ENCODE results near the gene NAGA. TPM values are rescaled to one million over a fixed set of nuclear protein-coding genes. Genes with fewer than 3 reads are reported as not detected.

NAGA gene
- total RNA-seq, 4 donors from 2014 or later, result 14.9 to 24.8 (median 19.9) TPM

DNA sequence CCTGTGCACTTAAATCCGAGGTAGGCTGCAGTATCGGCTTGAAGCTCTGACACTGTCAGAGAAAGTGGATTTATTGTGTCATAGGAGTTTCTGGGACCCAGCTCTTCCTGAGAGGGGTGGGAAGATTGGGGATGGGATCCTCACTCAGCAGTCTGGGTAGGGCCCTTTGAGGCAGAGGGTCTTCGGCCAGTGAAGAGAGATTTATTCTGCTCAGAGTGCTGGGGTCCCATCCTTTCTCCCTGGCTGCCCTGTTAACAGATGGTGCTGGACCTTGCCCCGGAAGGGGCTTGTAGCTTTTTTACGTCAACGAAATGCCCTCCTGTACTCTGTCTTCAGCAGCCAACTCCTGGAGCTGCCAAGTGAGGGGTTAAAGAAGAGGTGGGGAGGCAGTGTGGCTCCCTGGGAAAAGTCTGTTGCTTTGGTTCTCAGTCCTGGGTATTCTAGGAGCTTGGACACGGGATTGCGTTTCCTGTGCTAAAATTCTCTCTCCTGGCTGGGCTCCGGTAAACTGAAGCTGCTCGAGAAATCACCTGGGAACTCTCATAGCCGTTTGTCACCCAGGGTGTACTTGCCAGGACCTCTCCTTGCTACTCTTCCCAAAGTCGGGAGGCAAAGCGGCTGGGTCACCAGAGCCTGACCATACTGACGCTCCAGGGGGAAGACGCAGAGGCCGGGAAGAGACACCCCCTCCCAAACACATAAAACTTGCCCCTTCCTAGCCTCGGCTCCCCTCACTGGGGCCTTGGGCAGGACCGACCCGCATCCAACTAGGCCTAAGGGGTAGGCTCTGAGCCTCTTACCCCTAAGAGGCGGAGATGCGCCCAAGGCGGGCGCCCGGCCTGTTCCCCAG lies 8.1 kb upstream of the NAGA start:
- 39 to 59% methylated on average over 8 to 15 of the region's 24 CpGs for WGBS, 2 donors
- H3K27ac ChIP-seq, result peak overlapping the region; percentile 98 to 100 (median 100)
- TF ChIP-seq POLR2A (IDR thresholded peaks at IDR 0.05), result no peak
- TF ChIP-seq, protein P1, sequence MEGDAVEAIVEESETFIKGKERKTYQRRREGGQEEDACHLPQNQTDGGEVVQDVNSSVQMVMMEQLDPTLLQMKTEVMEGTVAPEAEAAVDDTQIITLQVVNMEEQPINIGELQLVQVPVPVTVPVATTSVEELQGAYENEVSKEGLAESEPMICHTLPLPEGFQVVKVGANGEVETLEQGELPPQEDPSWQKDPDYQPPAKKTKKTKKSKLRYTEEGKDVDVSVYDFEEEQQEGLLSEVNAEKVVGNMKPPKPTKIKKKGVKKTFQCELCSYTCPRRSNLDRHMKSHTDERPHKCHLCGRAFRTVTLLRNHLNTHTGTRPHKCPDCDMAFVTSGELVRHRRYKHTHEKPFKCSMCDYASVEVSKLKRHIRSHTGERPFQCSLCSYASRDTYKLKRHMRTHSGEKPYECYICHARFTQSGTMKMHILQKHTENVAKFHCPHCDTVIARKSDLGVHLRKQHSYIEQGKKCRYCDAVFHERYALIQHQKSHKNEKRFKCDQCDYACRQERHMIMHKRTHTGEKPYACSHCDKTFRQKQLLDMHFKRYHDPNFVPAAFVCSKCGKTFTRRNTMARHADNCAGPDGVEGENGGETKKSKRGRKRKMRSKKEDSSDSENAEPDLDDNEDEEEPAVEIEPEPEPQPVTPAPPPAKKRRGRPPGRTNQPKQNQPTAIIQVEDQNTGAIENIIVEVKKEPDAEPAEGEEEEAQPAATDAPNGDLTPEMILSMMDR (IDR thresholded peaks at IDR 0.05), result no peak
- no peaks in the 10 kb centered on the region for H3K27me3 ChIP-seq
- no peaks in the 10 kb centered on the region for H3K9me3 ChIP-seq
- H3K4me3 ChIP-seq, result peak overlapping the region; percentile 62 to 89 (median 75)
- intact Hi-C loops (cut with DNase I), result no loop called here
- peaks cover 5 to 45% (median 15%) of the 10 kb centered on the region in 3 donors for H3K36me3 ChIP-seq
- no peak for DNase-seq
- H3K4me1 ChIP-seq, result peaks cover 30 to 78% (median 34%) of the 10 kb centered on the region in 3 donors

DNA sequence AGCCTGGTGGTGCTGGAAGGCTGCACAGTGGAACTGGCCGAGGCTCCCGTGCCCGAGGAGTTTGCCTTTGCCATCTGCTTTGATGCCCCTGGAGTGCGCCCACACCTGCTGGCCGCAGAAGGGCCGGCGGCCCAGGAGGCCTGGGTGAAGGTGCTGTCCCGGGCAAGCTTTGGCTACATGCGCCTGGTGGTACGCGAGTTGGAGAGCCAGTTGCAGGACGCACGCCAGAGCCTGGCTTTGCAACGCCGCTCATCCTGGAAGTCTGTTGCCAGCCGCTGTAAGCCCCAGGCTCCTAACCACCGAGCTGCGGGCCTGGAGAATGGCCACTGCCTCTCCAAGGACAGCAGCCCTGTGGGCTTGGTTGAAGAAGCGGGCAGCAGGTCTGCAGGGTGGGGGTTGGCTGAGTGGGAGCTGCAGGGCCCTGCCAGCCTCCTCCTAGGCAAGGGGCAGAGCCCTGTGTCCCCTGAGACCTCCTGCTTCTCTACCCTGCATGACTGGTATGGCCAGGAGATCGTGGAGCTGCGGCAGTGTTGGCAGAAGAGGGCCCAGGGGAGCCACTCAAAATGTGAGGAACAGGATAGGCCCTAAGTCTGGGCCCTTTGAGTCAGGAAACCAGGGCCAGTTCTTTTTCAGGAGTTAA lies 7.0 kb upstream of the NAGA start:
- no peak for TF ChIP-seq POLR2A (IDR thresholded peaks at IDR 0.05)
- TF ChIP-seq, protein P1 (IDR thresholded peaks at IDR 0.05), result no peak
- Histone ChIP-seq H3K4me3 (no peak overlapping the region), H3K27ac (peak overlapping the region; percentile 98 to 100 (median 100)), H3K9me3 (no peaks in the 10 kb centered on the region), H3K4me1 (peaks cover 34 to 76% (median 37%) of the 10 kb centered on the region in 3 donors), H3K36me3 (peaks cover 3 to 34% (median 7%) of the 10 kb centered on the region in 3 donors), H3K27me3 (no peaks in the 10 kb centered on the region)
- intact Hi-C loops (cut with DNase I), result no loop called here
- DNase-seq, result no peak
- 75 to 94% methylated on average over 2 to 12 of the region's 21 CpGs for WGBS, 2 donors

DNA sequence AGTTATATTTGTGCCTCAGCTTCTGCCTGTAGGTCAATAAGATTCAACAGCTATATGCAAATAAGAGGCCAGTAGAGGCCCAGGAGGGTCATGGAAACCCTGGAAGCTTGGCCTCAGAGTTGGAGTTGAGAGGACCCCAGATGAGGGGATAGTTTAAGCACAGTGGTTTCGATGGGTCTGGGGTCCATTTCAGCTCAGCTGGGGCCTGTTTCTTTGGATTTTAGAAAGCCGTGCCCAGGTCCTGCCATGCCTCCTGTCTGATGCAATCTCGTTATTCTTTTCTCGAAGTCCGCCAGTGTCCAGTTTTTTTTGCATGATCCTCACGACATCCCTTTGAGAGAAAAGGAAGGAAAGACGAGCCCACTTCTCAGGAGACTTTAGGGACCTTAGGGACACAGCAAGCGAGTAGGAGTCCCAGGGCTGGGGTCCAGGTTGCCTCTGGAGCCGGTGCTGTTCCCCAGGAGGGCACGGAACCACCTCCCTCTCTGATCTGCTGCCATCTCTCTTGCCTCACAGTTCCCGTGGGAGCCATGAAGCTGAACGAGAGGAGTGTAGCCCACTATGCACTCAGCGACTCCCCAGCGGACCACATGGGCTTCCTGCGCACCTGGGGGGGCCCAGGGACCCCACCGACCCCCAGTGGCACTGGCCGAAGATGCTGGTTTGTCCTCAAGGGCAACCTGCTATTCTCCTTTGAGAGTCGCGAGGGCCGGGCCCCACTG lies 6.3 kb upstream of the NAGA start:
- intact Hi-C loops (cut with DNase I), result no loop called here
- peak overlapping the region in 1 of 4 donors; percentile 98 for H3K27ac ChIP-seq

DNA sequence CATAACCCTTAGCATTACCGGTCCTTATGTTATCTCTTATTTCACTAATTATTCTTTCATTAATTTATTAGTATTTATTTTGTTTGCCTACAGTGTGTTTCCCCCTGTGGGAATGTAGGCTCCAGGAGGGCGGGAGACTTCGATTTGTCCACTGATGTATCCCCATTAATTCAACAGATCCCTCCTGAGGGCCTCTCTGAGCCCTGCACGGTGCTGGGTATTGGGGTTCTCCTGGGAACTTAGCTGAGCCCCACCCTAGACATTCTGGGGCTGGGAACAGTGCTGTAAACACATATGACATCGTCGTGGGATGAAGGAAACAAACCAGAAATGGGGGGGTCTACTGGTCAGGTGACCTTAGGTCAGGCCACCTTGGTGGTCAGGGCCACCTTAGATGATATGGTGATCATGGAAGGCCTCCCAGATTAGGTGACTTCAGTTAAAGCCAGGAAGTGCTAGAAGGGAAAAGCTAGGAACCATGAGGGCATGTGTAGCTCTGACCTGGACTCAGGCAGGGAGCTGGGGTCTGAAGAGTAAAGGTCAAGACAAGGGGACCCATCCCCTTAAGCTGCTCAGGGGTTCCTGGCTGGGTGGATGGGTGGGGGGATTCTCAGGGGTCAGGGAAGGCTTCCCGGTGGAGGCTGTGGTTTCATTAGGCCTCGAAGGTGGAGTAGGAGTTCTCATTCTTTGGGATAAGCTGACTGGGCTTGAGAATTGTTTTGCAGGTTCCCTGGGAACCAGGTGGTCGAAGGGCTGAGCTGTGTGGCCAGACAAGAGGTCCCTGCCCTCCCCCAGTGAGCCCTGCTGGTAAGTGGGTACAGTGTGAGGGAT lies 4.4 kb upstream of the NAGA start:
- peaks cover 30 to 73% (median 31%) of the 10 kb centered on the region in 3 donors for H3K4me1 ChIP-seq
- peak overlapping the region; percentile 65 to 89 (median 84) for H3K4me3 ChIP-seq
- DNase-seq, result no peak
- no peak for TF ChIP-seq POLR2A (IDR thresholded peaks at IDR 0.05)
- TF ChIP-seq, protein P1 (IDR thresholded peaks at IDR 0.05), result no peak
- no peaks in the 10 kb centered on the region for H3K27me3 ChIP-seq
- intact Hi-C loops (cut with DNase I), result no loop called here
- WGBS, 2 donors, result 51 to 69% methylated on average over 7 of the region's 9 CpGs
- H3K36me3 ChIP-seq, result peaks cover 0 to 27% (median 5%) of the 10 kb centered on the region in 3 donors
- H3K27ac ChIP-seq, result peak overlapping the region; percentile 89 to 97 (median 94)
- no peaks in the 10 kb centered on the region for H3K9me3 ChIP-seq

More for the DNA sequence above, 6.3 kb upstream of the NAGA start:
- Histone ChIP-seq H3K27me3 (no peaks in the 10 kb centered on the region), H3K4me1 (peaks cover 34 to 75% (median 37%) of the 10 kb centered on the region in 3 donors), H3K36me3 (peaks cover 0 to 28% (median 5%) of the 10 kb centered on the region in 3 donors), H3K9me3 (no peaks in the 10 kb centered on the region), H3K4me3 (no peak overlapping the region)
- WGBS, 2 donors, result 87 to 98% methylated on average over 8 of the region's 20 CpGs
- DNase-seq, result no peak
- no peak for TF ChIP-seq POLR2A (IDR thresholded peaks at IDR 0.05)
- TF ChIP-seq, protein P1 (IDR thresholded peaks at IDR 0.05), result no peak
